Upper lobe of right lung (tissue), 1 donor: ENCODE results near the gene WNK2. TPM values are rescaled to one million over a fixed set of nuclear protein-coding genes. Genes with fewer than 3 reads are reported as not detected.
A peak's percentile ranks its signal among the peaks of the same experiment; 100 is the strongest.

Experiments used
- ATAC-seq: fragments of 200-7000 bp; cut with Tn5 transposase; one replicate; pipeline ENCODE4 v1.9.1; 2020; ENCODE audit warnings: mild to moderate bottlenecking, moderate library complexity
- DNase-seq: peaks from one replicate; pipeline ENCODE4 v3.0.0-alpha.2; 2020
- H3K27ac ChIP-seq: fragments of 200-600 bp; one replicate; pipeline ENCODE4 v1.8.0; 2022
- H3K27me3 ChIP-seq: fragments of 200-600 bp; one replicate; pipeline ENCODE4 v1.8.0; 2022; ENCODE audit warnings: mild to moderate bottlenecking
- H3K36me3 ChIP-seq: fragments of 200-600 bp; one replicate; pipeline ENCODE4 v1.8.0; 2022
- H3K4me1 ChIP-seq: fragments of 200-600 bp; one replicate; pipeline ENCODE4 v1.8.0; 2022
- H3K4me3 ChIP-seq: fragments of 200-600 bp; one replicate; pipeline ENCODE4 v1.8.0; 2022; ENCODE audit warnings: mild to moderate bottlenecking
- H3K9me3 ChIP-seq: fragments of 200-600 bp; one replicate; pipeline ENCODE4 v1.8.0; 2022
- CTCF ChIP-seq: fragments of 200-600 bp; IDR thresholded peaks from one replicate; pipeline ENCODE4 v1.8.0; 2022; ENCODE audit warnings: antibody characterized with exemption
- intact Hi-C: fragments of 100-400 bp; cut with DNase I; formaldehyde crosslinking; loops from one replicate; pipeline ENCODE4 v1.11.0; 2022
- total RNA-seq: library from RNA; stranded (reverse); fragmentation: NEBNext Ultra II Directional; extraction: Animal tissue kit (Norgen Biotek cat#: 25700); gene quantifications from one replicate; pipeline ENCODE4 v1.2.1, GENCODE V29; 2021
- donor health status: DM: no; HTN: yes; CAD: no; lungs with severe emphysema.

WNK2 gene
- total RNA-seq, 1 donor from 2014 or later, result 0.35 TPM

- Histone ChIP-seq H3K9me3 (no peaks in the 10 kb centered on the region), H3K27me3 (no peaks in the 10 kb centered on the region), H3K36me3 (no peaks in the 10 kb centered on the region), H3K4me3 (no peak overlapping the region), H3K4me1 (no peaks in the 10 kb centered on the region), H3K27ac (no peak overlapping the region)
- DNase-seq (peak; percentile 72), ATAC-seq (peak; percentile 49)
- TF ChIP-seq CTCF, result peak; percentile 51
- intact Hi-C loops, result loop anchor here (10.0 kb wide), 1 partner anchor 150 kb away; no protein-coding TSS in a partner anchor
Measured at GRCh38 chr9:93304574-93305496, 120.9 kb downstream of the WNK2 start.

- intact Hi-C loops, result loop anchor here (10.0 kb wide), 1 partner anchor 151 kb away; no protein-coding TSS in a partner anchor
- H3K4me3 ChIP-seq, result no peak overlapping the region
Measured at GRCh38 chr9:93305497-93306020, 121.6 kb downstream of the WNK2 start.

DNA sequence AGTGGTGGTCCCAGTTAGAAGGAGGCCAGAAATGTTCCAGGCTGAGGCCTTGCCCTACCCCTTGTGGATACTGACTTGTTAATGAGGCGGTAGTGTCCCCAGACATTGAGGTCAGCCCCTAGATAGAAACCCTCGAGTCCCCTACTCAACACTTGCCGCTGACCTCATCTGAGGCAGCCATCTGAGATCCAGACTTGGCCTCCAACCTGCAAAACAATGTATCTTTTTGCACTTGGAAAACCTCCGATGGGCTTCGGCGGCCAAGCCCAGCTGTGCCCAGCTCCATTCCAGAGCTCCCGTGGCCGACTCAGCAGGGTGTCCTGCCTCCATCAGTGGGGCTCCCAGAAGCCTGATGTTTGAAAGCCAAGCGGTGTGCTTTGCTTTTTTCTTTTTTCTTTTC, 122.1 kb downstream of the WNK2 start:
- Histone ChIP-seq H3K36me3 (no peaks in the 10 kb centered on the region), H3K4me3 (no peak overlapping the region), H3K27ac (no peak overlapping the region), H3K4me1 (no peaks in the 10 kb centered on the region), H3K27me3 (no peaks in the 10 kb centered on the region), H3K9me3 (no peaks in the 10 kb centered on the region)
- no peak for TF ChIP-seq CTCF
- no peak for ATAC-seq
- intact Hi-C loops, result loop anchor here (10.0 kb wide), 1 partner anchor 151 kb away; no protein-coding TSS in a partner anchor
- DNase-seq, result no peak

More at GRCh38 chr9:93305497-93306020, 121.6 kb downstream of the WNK2 start:
- ATAC-seq, result no peak
- H3K4me1 ChIP-seq, result no peaks in the 10 kb centered on the region
- no peak overlapping the region for H3K27ac ChIP-seq
- no peak for TF ChIP-seq CTCF
- no peaks in the 10 kb centered on the region for H3K9me3 ChIP-seq
- no peaks in the 10 kb centered on the region for H3K27me3 ChIP-seq
- no peak for DNase-seq
- H3K36me3 ChIP-seq, result no peaks in the 10 kb centered on the region

DNA sequence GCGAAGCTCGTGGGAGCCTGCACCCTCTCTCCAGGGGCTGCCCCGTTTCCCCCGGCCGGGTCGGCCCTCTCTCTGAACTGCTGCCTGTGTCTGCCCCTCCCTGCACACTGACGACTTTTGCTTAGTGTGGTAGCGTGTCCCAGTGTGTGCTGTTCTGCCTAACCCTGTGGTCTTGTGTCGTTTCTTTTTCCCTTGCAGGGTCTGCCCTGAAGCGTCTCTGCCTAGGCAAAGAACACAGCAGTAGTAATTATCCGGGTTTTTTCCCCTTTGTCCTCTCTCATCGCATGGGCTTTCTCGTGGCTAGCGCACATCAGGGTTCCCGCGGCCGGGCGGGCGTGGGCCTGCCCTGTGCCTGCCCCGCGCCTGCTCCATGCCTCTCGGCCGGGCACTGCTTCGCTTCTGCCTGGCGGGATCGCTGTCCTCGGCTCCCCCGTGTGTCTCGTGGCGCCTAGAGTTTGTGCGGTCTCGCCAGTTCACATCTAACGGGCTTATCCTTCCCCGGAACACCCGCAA, 122.7 kb downstream of the WNK2 start:
- no peak overlapping the region for H3K4me3 ChIP-seq
- H3K36me3 ChIP-seq, result no peaks in the 10 kb centered on the region
- ATAC-seq (no peak), DNase-seq (no peak)
- no peaks in the 10 kb centered on the region for H3K4me1 ChIP-seq
- no peaks in the 10 kb centered on the region for H3K9me3 ChIP-seq
- no peaks in the 10 kb centered on the region for H3K27me3 ChIP-seq
- no peak overlapping the region for H3K27ac ChIP-seq
- TF ChIP-seq CTCF, result no peak
- intact Hi-C loops, result loop anchor here (10.0 kb wide), 1 partner anchor 152 kb away; no protein-coding TSS in a partner anchor

DNA sequence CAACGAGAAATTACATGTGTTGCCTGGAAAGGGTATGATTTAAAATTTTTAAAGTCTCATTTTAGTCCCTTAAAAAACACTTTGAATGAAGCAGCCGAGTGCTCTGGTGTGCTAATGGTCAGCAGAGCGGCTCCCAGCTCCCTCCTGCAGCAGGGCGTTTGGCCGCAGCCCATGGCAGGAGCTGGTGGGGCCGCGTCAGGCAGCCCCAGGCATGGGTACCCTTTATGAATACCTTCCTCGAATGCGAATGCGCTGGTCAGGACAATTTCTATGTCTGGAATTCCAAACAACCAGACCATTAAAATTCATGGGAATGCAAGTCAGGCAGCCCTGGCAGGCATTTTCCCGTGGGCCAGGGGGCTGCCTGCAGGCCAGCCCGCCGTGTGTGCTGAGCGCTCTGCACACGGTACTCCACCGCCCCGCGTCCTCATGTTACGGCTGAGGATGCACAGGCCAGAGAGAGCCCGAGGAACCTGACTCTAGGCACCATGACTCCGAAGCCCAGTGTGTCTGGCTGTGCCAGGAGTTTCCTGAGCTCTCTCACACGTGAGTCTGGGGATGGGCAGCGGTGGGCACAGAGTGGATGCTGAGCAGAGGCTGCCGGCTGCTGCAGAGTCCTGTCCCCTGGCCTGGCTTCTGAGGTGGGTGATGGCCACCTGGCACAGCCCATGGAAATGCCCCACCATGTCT, 123.7 kb downstream of the WNK2 start:
- TF ChIP-seq CTCF, result no peak
- Histone ChIP-seq H3K4me1 (no peaks in the 10 kb centered on the region), H3K36me3 (no peaks in the 10 kb centered on the region), H3K27ac (no peak overlapping the region), H3K27me3 (no peaks in the 10 kb centered on the region), H3K9me3 (no peaks in the 10 kb centered on the region), H3K4me3 (no peak overlapping the region)
- DNase-seq (no peak), ATAC-seq (no peak)
- intact Hi-C loops, result loop anchor here (10.0 kb wide), 1 partner anchor 153 kb away; no protein-coding TSS in a partner anchor
